Naive thymus-derived CD4-positive, alpha-beta T cell (primary cell): ENCODE data around the gene SLCO4A1. TPM values are rescaled to one million over a fixed set of nuclear protein-coding genes. Genes with fewer than 3 reads are reported as not detected.

ENCODE experiments used
- ATAC-seq: fragments of 150-1000 bp; cut with Tn5 transposase; 2 replicates; pipeline ENCODE4 v1.10.0; 2021; ENCODE audit warnings: mild to moderate bottlenecking, moderate library complexity
- CTCF ChIA-PET: fragments of 350-600 bp; sonication (Branson Sonifier 250); formaldehyde crosslinking; loops from one replicate; lab custom pipeline; 2021; ENCODE audit warnings: antibody characterized with exemption; lab: Charles Lee
- POLR2A ChIA-PET: fragments of 350-600 bp; sonication (Branson Sonifier 250); formaldehyde crosslinking; loops from one replicate; lab custom pipeline; 2021; ENCODE audit warnings: antibody characterized with exemption, inconsistent platforms; lab: Charles Lee
- DNase-seq, 9 donors: peaks; one replicate each; pipeline versions ENCODE4 v3.0.0 to v3.0.0-alpha.2; 2020 to 2022; ENCODE audit warnings: mixed read lengths in 1 of 9
- H3K27ac ChIP-seq: one replicate; pipeline ENCODE4 v1.7.0; 2013; ENCODE audit warnings: mild to moderate bottlenecking, low read depth, low read length, moderate library complexity
- H3K27me3 ChIP-seq, 2 donors: one replicate each; pipeline ENCODE4 v1.7.0; 2013; ENCODE audit warnings: low read length in 2 of 2, mild to moderate bottlenecking in 2 of 2, moderate library complexity in 2 of 2; ENCODE audit not compliant: control insufficient read depth in 2 of 2, insufficient read depth in 2 of 2
- H3K36me3 ChIP-seq, 3 experiments: 1 replicate in 2 of 3; 2 replicates in 1 of 3; pipeline ENCODE4 v1.7.0; 2013; ENCODE audit warnings: low read length in 3 of 3, mild to moderate bottlenecking in 3 of 3, moderate library complexity in 1 of 3; ENCODE audit not compliant: insufficient read depth in 3 of 3, control insufficient read depth in 2 of 3
- H3K4me1 ChIP-seq, 2 donors: one replicate each; pipeline ENCODE4 v1.7.0; 2013; ENCODE audit warnings: low read length in 2 of 2, mild to moderate bottlenecking in 2 of 2, moderate library complexity in 1 of 2; ENCODE audit not compliant: control insufficient read depth in 2 of 2, insufficient read depth in 2 of 2
- H3K4me3 ChIP-seq: 2 replicates; pipeline ENCODE4 v1.7.0; 2013; ENCODE audit warnings: mild to moderate bottlenecking, low read length
- H3K9me3 ChIP-seq, 3 experiments: 1 replicate in 2 of 3; 2 replicates in 1 of 3; pipeline ENCODE4 v1.7.0; 2013; ENCODE audit warnings: low read length in 3 of 3; ENCODE audit not compliant: control insufficient read depth in 2 of 3
- H3K27ac Mint-ChIP-seq, 9 donors: one replicate each; pipeline ENCODE4 v1.8.0; 2020 to 2022; ENCODE audit warnings: mixed read lengths in 9 of 9, mild to moderate bottlenecking in 8 of 9, moderate library complexity in 5 of 9, inconsistent platforms in 2 of 9
- H3K27me3 Mint-ChIP-seq, 5 donors: one replicate each; pipeline ENCODE4 v1.8.0; 2021 to 2022; ENCODE audit warnings: mixed read lengths in 5 of 5, mild to moderate bottlenecking in 1 of 5
- H3K36me3 Mint-ChIP-seq, 5 donors: one replicate each; pipeline ENCODE4 v1.8.0; 2020 to 2022; ENCODE audit warnings: mixed read lengths in 5 of 5, mild to moderate bottlenecking in 3 of 5, inconsistent platforms in 1 of 5
- H3K4me1 Mint-ChIP-seq, 7 donors: one replicate each; pipeline ENCODE4 v1.8.0; 2020 to 2022; ENCODE audit warnings: mixed read lengths in 7 of 7, mild to moderate bottlenecking in 3 of 7, inconsistent platforms in 1 of 7
- H3K4me3 Mint-ChIP-seq, 10 donors: one replicate each; pipeline ENCODE4 v1.8.0; 2020 to 2022; ENCODE audit warnings: mild to moderate bottlenecking in 10 of 10, mixed read lengths in 10 of 10, moderate library complexity in 6 of 10, inconsistent platforms in 2 of 10
- H3K9me3 Mint-ChIP-seq, 11 donors: one replicate each; pipeline ENCODE4 v1.8.0; 2020 to 2022; ENCODE audit warnings: mixed read lengths in 11 of 11, mild to moderate bottlenecking in 4 of 11, inconsistent platforms in 1 of 11, moderate library complexity in 1 of 11
- intact Hi-C, 2 donors: fragments of 100-400 bp; cut with micrococcal nuclease; formaldehyde crosslinking; loops; one replicate each; pipeline ENCODE4 v1.15.1; 2023
- polyA plus RNA-seq, 2 donors: library from polyadenylated mRNA; unstranded; fragments of 300-500 nt; fragmentation: Illumina TruSeq; gene quantifications; one replicate each; pipeline ENCODE4 v1.2.3, GENCODE V29; 2021
- total RNA-seq, 6 experiments: library from RNA in 5 of 6; stranded (reverse) in 5 of 6; gene quantifications; 1 replicate in 5 of 6; 2 replicates in 1 of 6; pipeline ENCODE4 v1.2.3 and lab custom pipeline; 2021 to 2026

Gene SLCO4A1
- total and polyA plus RNA-seq, 7 experiments from 2014 or later, result 0.36 to 45.5 (median 0.92) TPM

- Mint-ChIP-seq H3K27ac (no peak overlapping the region), H3K4me3 (no peak overlapping the region), H3K36me3 (peaks cover 0 to 10% (median 0%) of the 10 kb centered on the region in 5 donors), H3K27me3 (no peaks in the 10 kb centered on the region), H3K4me1 (peaks cover 0 to 2% (median 0%) of the 10 kb centered on the region in 7 donors), H3K9me3 (no peaks in the 10 kb centered on the region)
- Histone ChIP-seq H3K4me1 (no peaks in the 10 kb centered on the region), H3K4me3 (no peak overlapping the region), H3K36me3 (no peaks in the 10 kb centered on the region), H3K27me3 (no peaks in the 10 kb centered on the region), H3K9me3 (no peaks in the 10 kb centered on the region), H3K27ac (no peak overlapping the region)
- POLR2A ChIA-PET, result no interaction called here
- no peak for ATAC-seq
- no peak for DNase-seq
- intact Hi-C loops, result no loop called here
- CTCF ChIA-PET, result interaction anchor here (1.7 kb wide), 1 partner anchor 122 kb away, joined by 8 read pairs; no protein-coding TSS in a partner anchor
Measured at GRCh38 chr20:62670156-62670555, 27.9 kb downstream of the SLCO4A1 start.

GRCh38 chr20:62670998-62671397 lies 28.7 kb downstream of the SLCO4A1 start:
- H3K4me1 Mint-ChIP-seq, result peaks cover 0 to 2% (median 0%) of the 10 kb centered on the region in 7 donors
- no peak overlapping the region for H3K4me3 Mint-ChIP-seq
- DNase-seq (no peak), ATAC-seq (no peak)
- no peaks in the 10 kb centered on the region for H3K27me3 ChIP-seq
- ChIA-PET CTCF (no interaction called here), POLR2A (no interaction called here)
- no peak overlapping the region for H3K27ac Mint-ChIP-seq
- peaks cover 0 to 10% (median 0%) of the 10 kb centered on the region in 5 donors for H3K36me3 Mint-ChIP-seq
- H3K4me3 ChIP-seq, result no peak overlapping the region
- no peaks in the 10 kb centered on the region for H3K27me3 Mint-ChIP-seq
- H3K36me3 ChIP-seq, result no peaks in the 10 kb centered on the region
- H3K9me3 ChIP-seq, result no peaks in the 10 kb centered on the region
- no peak overlapping the region for H3K27ac ChIP-seq
- intact Hi-C loops, result no loop called here
- no peaks in the 10 kb centered on the region for H3K9me3 Mint-ChIP-seq
- H3K4me1 ChIP-seq, result no peaks in the 10 kb centered on the region

GRCh38 chr20:62671765-62672164 lies 29.5 kb downstream of the SLCO4A1 start:
- Histone ChIP-seq H3K27ac (no peak overlapping the region), H3K27me3 (no peaks in the 10 kb centered on the region), H3K9me3 (no peaks in the 10 kb centered on the region), H3K36me3 (no peaks in the 10 kb centered on the region), H3K4me1 (no peaks in the 10 kb centered on the region), H3K4me3 (no peak overlapping the region)
- ChIA-PET POLR2A (interaction anchor here (1.8 kb wide), 1 partner anchor 123 kb away, joined by 5 read pairs; no protein-coding TSS in a partner anchor), CTCF (no interaction called here)
- intact Hi-C loops, result no loop called here
- Mint-ChIP-seq H3K27me3 (no peaks in the 10 kb centered on the region), H3K4me1 (peaks cover 0 to 2% (median 0%) of the 10 kb centered on the region in 7 donors), H3K27ac (no peak overlapping the region), H3K4me3 (no peak overlapping the region), H3K36me3 (peaks cover 0 to 10% (median 0%) of the 10 kb centered on the region in 5 donors), H3K9me3 (no peaks in the 10 kb centered on the region)
- DNase-seq, result no peak
- ATAC-seq, result no peak

GRCh38 chr20:62674370-62674769 lies 32.1 kb downstream of the SLCO4A1 start:
- ChIA-PET CTCF (interaction anchor here (0.6 kb wide), 2 partner anchors 13 to 78 kb away, joined by 3 to 11 read pairs; no protein-coding TSS in a partner anchor), POLR2A (interaction anchor here (0.6 kb wide), 1 partner anchor 11 kb away, joined by 5 read pairs; no protein-coding TSS in a partner anchor)
- H3K27me3 Mint-ChIP-seq, result peaks cover 0 to 2% (median 0%) of the 10 kb centered on the region in 5 donors
- H3K27ac Mint-ChIP-seq, result no peak overlapping the region
- no peaks in the 10 kb centered on the region for H3K4me1 ChIP-seq
- no peaks in the 10 kb centered on the region for H3K27me3 ChIP-seq
- intact Hi-C loops, result no loop called here
- H3K4me3 ChIP-seq, result no peak overlapping the region
- ATAC-seq (no peak), DNase-seq (no peak)
- H3K9me3 Mint-ChIP-seq, result no peaks in the 10 kb centered on the region
- no peaks in the 10 kb centered on the region for H3K9me3 ChIP-seq
- H3K36me3 Mint-ChIP-seq, result peaks cover 0 to 8% (median 0%) of the 10 kb centered on the region in 5 donors
- no peak overlapping the region for H3K4me3 Mint-ChIP-seq
- peaks cover 4 to 9% (median 5%) of the 10 kb centered on the region in 7 donors for H3K4me1 Mint-ChIP-seq
- no peak overlapping the region for H3K27ac ChIP-seq
- H3K36me3 ChIP-seq, result no peaks in the 10 kb centered on the region

GRCh38 chr20:62675156-62675876 lies 33.0 kb downstream of the SLCO4A1 start:
- ChIA-PET CTCF (no interaction called here), POLR2A (no interaction called here)
- DNase-seq (no peak), ATAC-seq (peak; percentile 92)
- Histone ChIP-seq H3K27me3 (no peaks in the 10 kb centered on the region), H3K36me3 (no peaks in the 10 kb centered on the region), H3K4me1 (no peaks in the 10 kb centered on the region), H3K4me3 (no peak overlapping the region), H3K9me3 (no peaks in the 10 kb centered on the region), H3K27ac (no peak overlapping the region)
- peaks cover 0 to 15% (median 0%) of the 10 kb centered on the region in 5 donors for H3K36me3 Mint-ChIP-seq
- peaks cover 0 to 2% (median 0%) of the 10 kb centered on the region in 5 donors for H3K27me3 Mint-ChIP-seq
- no peak overlapping the region for H3K4me3 Mint-ChIP-seq
- H3K27ac Mint-ChIP-seq, result no peak overlapping the region
- H3K9me3 Mint-ChIP-seq, result peaks cover 0 to 9% (median 0%) of the 10 kb centered on the region in 11 donors
- intact Hi-C loops, result no loop called here
- H3K4me1 Mint-ChIP-seq, result peaks cover 4 to 9% (median 5%) of the 10 kb centered on the region in 7 donors

- Histone ChIP-seq H3K9me3 (no peaks in the 10 kb centered on the region), H3K36me3 (no peaks in the 10 kb centered on the region), H3K27me3 (no peaks in the 10 kb centered on the region), H3K27ac (no peak overlapping the region), H3K4me3 (no peak overlapping the region), H3K4me1 (no peaks in the 10 kb centered on the region)
- Mint-ChIP-seq H3K36me3 (peaks cover 0 to 18% (median 0%) of the 10 kb centered on the region in 5 donors), H3K4me1 (peaks cover 4 to 9% (median 5%) of the 10 kb centered on the region in 7 donors), H3K9me3 (peaks cover 0 to 14% (median 3%) of the 10 kb centered on the region in 11 donors), H3K27me3 (peaks cover 0 to 2% (median 0%) of the 10 kb centered on the region in 5 donors), H3K4me3 (no peak overlapping the region), H3K27ac (no peak overlapping the region)
- intact Hi-C loops, result no loop called here
- no peak for ATAC-seq
- no peak for DNase-seq
- ChIA-PET CTCF (no interaction called here), POLR2A (no interaction called here)
Measured at GRCh38 chr20:62675877-62676260, 33.6 kb downstream of the SLCO4A1 start.
